ENCODE results near the gene TRPC4. TPM values are rescaled to one million over a fixed set of nuclear protein-coding genes. Genes with fewer than 3 reads are reported as not detected.

The TRPC4 gene
- total RNA-seq, 1 experiment from 2014 or later, result 0.10 TPM

DNA sequence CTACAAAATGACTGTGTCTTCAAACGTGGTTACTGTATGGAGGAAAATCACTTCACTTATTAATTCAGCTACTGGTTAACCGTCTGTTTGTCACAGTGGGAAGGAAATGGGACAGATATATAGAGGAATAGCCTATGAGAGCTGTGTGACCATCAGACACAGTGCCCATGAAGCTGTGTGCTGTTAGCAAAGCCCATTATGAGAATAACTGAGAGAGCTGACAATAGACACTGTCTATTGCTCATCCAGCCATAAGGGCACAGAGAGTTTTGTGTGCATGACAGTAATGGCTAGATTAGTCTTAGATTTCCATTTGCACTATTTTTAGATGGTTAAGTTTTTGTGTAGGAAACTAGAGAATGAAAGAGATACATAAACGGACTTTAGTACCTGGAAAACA, 206.9 kb downstream of the TRPC4 start:
- H3K36me3 ChIP-seq (ENCODE audit: control insufficient read depth, insufficient read depth, low read length), result no peaks in the 10 kb centered on the region
- no peaks in the 10 kb centered on the region for H3K4me1 ChIP-seq (ENCODE audit: control insufficient read depth, insufficient read depth, low read length)
- in situ Hi-C loops (cut with HindIII; ENCODE audit: low pct_unique_long_range_greater_than_20kb, low sequenced_read_pairs), result no loop called here
- BruUV-seq (replicated peaks), result no TSS peak
- H3K27me3 ChIP-seq (ENCODE audit: control insufficient read depth, insufficient read depth, low read length), result no peaks in the 10 kb centered on the region
- no peak overlapping the region for H3K4me3 ChIP-seq (ENCODE audit: low read depth in 2 of 2, low read length in 2 of 2)
- ATAC-seq, result no peak
- intact Hi-C loops (cut with micrococcal nuclease; ENCODE audit: unreplicated experiment), result no loop called here
- ChIA-PET CTCF (no interaction called here), POLR2A (no interaction called here)
- no peak overlapping the region for H3K27ac ChIP-seq (ENCODE audit: low read length)
- no peak for TF ChIP-seq TCF7L2 (IDR thresholded peaks at IDR 0.05; ENCODE audit: low read depth, low read length)
- no peak for TF ChIP-seq SIN3A (IDR thresholded peaks at IDR 0.05; ENCODE audit: borderline replicate concordance, insufficient read depth, low read depth, low read length)
- TF ChIP-seq, protein P1, sequence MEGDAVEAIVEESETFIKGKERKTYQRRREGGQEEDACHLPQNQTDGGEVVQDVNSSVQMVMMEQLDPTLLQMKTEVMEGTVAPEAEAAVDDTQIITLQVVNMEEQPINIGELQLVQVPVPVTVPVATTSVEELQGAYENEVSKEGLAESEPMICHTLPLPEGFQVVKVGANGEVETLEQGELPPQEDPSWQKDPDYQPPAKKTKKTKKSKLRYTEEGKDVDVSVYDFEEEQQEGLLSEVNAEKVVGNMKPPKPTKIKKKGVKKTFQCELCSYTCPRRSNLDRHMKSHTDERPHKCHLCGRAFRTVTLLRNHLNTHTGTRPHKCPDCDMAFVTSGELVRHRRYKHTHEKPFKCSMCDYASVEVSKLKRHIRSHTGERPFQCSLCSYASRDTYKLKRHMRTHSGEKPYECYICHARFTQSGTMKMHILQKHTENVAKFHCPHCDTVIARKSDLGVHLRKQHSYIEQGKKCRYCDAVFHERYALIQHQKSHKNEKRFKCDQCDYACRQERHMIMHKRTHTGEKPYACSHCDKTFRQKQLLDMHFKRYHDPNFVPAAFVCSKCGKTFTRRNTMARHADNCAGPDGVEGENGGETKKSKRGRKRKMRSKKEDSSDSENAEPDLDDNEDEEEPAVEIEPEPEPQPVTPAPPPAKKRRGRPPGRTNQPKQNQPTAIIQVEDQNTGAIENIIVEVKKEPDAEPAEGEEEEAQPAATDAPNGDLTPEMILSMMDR (IDR thresholded peaks at IDR 0.05), result no peak
- TF ChIP-seq POLR2AphosphoS5 (IDR thresholded peaks at IDR 0.05; ENCODE audit: low read depth, low read length), result no peak
- TF ChIP-seq, protein P2, sequence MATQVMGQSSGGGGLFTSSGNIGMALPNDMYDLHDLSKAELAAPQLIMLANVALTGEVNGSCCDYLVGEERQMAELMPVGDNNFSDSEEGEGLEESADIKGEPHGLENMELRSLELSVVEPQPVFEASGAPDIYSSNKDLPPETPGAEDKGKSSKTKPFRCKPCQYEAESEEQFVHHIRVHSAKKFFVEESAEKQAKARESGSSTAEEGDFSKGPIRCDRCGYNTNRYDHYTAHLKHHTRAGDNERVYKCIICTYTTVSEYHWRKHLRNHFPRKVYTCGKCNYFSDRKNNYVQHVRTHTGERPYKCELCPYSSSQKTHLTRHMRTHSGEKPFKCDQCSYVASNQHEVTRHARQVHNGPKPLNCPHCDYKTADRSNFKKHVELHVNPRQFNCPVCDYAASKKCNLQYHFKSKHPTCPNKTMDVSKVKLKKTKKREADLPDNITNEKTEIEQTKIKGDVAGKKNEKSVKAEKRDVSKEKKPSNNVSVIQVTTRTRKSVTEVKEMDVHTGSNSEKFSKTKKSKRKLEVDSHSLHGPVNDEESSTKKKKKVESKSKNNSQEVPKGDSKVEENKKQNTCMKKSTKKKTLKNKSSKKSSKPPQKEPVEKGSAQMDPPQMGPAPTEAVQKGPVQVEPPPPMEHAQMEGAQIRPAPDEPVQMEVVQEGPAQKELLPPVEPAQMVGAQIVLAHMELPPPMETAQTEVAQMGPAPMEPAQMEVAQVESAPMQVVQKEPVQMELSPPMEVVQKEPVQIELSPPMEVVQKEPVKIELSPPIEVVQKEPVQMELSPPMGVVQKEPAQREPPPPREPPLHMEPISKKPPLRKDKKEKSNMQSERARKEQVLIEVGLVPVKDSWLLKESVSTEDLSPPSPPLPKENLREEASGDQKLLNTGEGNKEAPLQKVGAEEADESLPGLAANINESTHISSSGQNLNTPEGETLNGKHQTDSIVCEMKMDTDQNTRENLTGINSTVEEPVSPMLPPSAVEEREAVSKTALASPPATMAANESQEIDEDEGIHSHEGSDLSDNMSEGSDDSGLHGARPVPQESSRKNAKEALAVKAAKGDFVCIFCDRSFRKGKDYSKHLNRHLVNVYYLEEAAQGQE (IDR thresholded peaks at IDR 0.05; ENCODE audit: insufficient read depth in 1 of 2, low read depth in 2 of 2, low read length in 1 of 2), result no peak
- DNase-seq (ENCODE audit: low read depth, low spot score), result no peak
- no peaks in the 10 kb centered on the region for H3K9me3 ChIP-seq (ENCODE audit: control insufficient read depth, insufficient read depth, low read depth, low read length)

DNA sequence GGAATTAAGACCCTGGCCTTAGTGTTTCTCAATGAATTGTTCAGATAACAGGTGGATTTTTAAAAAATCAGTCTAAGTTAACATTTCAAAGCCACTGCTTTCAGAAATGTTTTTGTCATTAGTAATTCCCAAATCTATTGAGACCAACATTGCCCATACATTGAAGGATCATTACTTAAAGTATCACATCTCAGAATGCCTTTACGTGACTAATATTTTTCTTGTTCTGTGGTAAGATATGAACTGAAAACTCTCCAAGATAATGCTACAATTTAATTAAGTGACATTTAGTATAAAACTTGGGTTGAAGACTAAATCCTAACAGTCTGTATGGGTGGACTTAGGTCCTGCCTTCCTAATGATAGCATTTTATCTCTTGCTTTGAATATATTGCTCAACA, 211.6 kb downstream of the TRPC4 start:
- H3K4me1 ChIP-seq (ENCODE audit: control insufficient read depth, insufficient read depth, low read length), result no peaks in the 10 kb centered on the region
- ATAC-seq, result no peak
- no peaks in the 10 kb centered on the region for H3K36me3 ChIP-seq (ENCODE audit: control insufficient read depth, insufficient read depth, low read length)
- ChIA-PET POLR2A (no interaction called here), CTCF (no interaction called here)
- H3K9me3 ChIP-seq (ENCODE audit: control insufficient read depth, insufficient read depth, low read depth, low read length), result no peaks in the 10 kb centered on the region
- TF ChIP-seq POLR2AphosphoS5 (IDR thresholded peaks at IDR 0.05; ENCODE audit: low read depth, low read length) (no peak), TCF7L2 (IDR thresholded peaks at IDR 0.05; ENCODE audit: low read depth, low read length) (no peak), SIN3A (IDR thresholded peaks at IDR 0.05; ENCODE audit: borderline replicate concordance, insufficient read depth, low read depth, low read length) (no peak)
- TF ChIP-seq, protein P1 (IDR thresholded peaks at IDR 0.05), result no peak
- TF ChIP-seq, protein P2 (IDR thresholded peaks at IDR 0.05; ENCODE audit: insufficient read depth in 1 of 2, low read depth in 2 of 2, low read length in 1 of 2), result no peak
- H3K27ac ChIP-seq (ENCODE audit: low read length), result no peak overlapping the region
- no TSS peak for BruUV-seq (replicated peaks)
- no peak for DNase-seq (ENCODE audit: low read depth, low spot score)
- in situ Hi-C loops (cut with HindIII; ENCODE audit: low pct_unique_long_range_greater_than_20kb, low sequenced_read_pairs), result no loop called here
- H3K27me3 ChIP-seq (ENCODE audit: control insufficient read depth, insufficient read depth, low read length), result no peaks in the 10 kb centered on the region
- intact Hi-C loops (cut with micrococcal nuclease; ENCODE audit: unreplicated experiment), result no loop called here
- no peak overlapping the region for H3K4me3 ChIP-seq (ENCODE audit: low read depth in 2 of 2, low read length in 2 of 2)
